Type B pancreatic cell (in vitro differentiated cells): ENCODE data around the gene CRIP1. TPM values are rescaled to one million over a fixed set of nuclear protein-coding genes. Genes with fewer than 3 reads are reported as not detected.

Experiments used
- DNase-seq: peaks from one replicate; pipeline ENCODE4 v3.0.0; 2021; ENCODE audit warnings: mixed read lengths; ENCODE audit not compliant: unreplicated experiment; ENCODE audit errors: extremely low spot score
- H3K27ac Mint-ChIP-seq: 2 replicates; pipeline ENCODE4 v1.8.0; 2021; ENCODE audit warnings: mild to moderate bottlenecking, mixed read lengths
- H3K27me3 Mint-ChIP-seq: 2 replicates; pipeline ENCODE4 v1.8.0; 2021; ENCODE audit warnings: mixed read lengths
- H3K36me3 Mint-ChIP-seq: 2 replicates; pipeline ENCODE4 v1.8.0; 2021; ENCODE audit warnings: mixed read lengths
- H3K4me1 Mint-ChIP-seq: one replicate; pipeline ENCODE4 v1.8.0; 2021; ENCODE audit warnings: mixed read lengths; ENCODE audit not compliant: unreplicated experiment
- H3K4me3 Mint-ChIP-seq: 2 replicates; pipeline ENCODE4 v1.8.0; 2021; ENCODE audit warnings: mild to moderate bottlenecking, mixed read lengths
- H3K9me3 Mint-ChIP-seq: 2 replicates; pipeline ENCODE4 v1.8.0; 2021; ENCODE audit warnings: mixed read lengths
- CTCF ChIP-seq: fragments of 200-600 bp; sonication (generic); conservative IDR thresholded peaks from 2 replicates; pipeline ENCODE4 v1.5.0; 2021; ENCODE audit warnings: antibody characterized with exemption, mild to moderate bottlenecking
- total RNA-seq: library from RNA; stranded (reverse); gene quantifications from 2 replicates; pipeline ENCODE4 v1.2.1, GENCODE V29; 2021; ENCODE audit warnings: low replicate concordance

Gene CRIP1
- total RNA-seq, 1 donor from 2014 or later = 15.4 TPM

DNA sequence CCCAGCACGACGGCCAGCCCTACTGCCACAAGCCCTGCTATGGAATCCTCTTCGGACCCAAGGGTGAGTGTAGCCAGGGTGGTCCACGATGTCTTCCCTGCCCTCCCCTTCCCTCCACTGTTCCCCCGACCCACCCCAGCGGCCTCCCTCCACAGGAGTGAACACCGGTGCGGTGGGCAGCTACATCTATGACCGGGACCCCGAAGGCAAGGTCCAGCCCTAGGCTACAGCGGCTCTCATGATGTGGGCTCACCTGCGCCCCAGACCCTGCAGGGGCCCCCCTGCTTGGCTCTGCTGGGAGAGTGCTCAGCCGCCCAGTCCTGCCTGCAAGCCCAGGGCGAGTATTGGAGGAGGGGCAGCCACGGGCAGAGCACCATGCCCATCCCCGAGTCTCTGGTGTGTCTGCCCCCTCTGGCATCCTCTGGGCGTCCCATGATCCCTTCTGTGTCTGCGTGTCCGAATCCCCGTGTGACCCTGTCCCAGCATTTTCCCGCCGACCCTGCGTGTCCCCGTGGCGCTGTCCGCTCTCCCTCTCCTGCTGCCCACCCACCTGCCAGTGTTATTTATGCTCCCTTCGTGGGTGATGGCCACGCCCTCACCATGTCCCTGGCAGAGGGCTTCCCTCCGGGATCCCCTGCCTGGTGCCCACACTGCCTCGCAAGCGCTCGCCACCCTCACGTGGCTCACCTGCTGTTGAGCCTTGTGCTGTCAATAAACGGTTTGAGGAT is 7.1 kb upstream of the CRIP1 start:
- H3K27ac Mint-ChIP-seq = peak overlapping the region; percentile 77
- H3K4me3 Mint-ChIP-seq = peak overlapping the region; percentile 55
- no peaks in the 10 kb centered on the region for H3K9me3 Mint-ChIP-seq
- H3K36me3 Mint-ChIP-seq = no peaks in the 10 kb centered on the region
- no peak for DNase-seq
- peaks cover 16% of the 10 kb centered on the region for H3K4me1 Mint-ChIP-seq
- H3K27me3 Mint-ChIP-seq = peaks cover 33% of the 10 kb centered on the region
- TF ChIP-seq CTCF = no peak

DNA sequence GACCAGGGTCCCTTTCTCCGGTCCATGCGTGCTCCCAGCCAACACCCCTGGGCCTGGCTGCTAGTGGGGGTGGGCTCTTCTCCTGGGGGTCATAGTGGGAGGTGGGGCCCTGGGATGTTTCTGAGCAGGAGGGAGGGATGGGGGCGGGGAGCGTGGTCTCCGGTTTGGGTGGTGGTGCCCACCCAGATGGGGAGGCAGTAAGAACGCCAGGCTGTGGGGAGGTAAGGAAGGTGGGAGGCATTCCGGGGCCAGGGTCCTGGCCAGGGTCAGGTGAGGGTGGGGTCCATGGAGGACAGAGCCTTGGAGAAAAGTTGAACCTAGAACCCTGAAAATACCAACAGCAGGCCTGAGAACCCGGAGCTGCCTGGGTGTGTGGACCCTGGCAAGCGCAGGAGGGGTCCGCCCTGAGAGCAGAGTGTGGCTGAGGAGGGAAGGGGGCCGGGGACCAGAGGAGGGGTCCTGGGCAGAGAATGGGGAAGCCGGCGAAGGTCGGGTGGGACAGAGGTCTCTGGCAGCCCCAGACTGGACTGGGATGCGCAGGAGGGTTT is 6.4 kb upstream of the CRIP1 start:
- Mint-ChIP-seq H3K27me3 (peaks cover 34% of the 10 kb centered on the region), H3K36me3 (no peaks in the 10 kb centered on the region), H3K27ac (peak overlapping the region; percentile 77), H3K4me3 (peak overlapping the region; percentile 67), H3K9me3 (no peaks in the 10 kb centered on the region), H3K4me1 (peaks cover 17% of the 10 kb centered on the region)
- DNase-seq = no peak
- no peak for TF ChIP-seq CTCF

- peak overlapping the region; percentile 95 for H3K27ac Mint-ChIP-seq
- H3K9me3 Mint-ChIP-seq = no peaks in the 10 kb centered on the region
- no peaks in the 10 kb centered on the region for H3K36me3 Mint-ChIP-seq
These were observed 5.6 kb upstream of the CRIP1 start for GRCh38 chr14:105480807-105481801.

GRCh38 chr14:105481886-105482457 is 4.7 kb upstream of the CRIP1 start:
- peak overlapping the region; percentile 78 for H3K4me3 Mint-ChIP-seq
- peak; percentile 88 for DNase-seq
- H3K36me3 Mint-ChIP-seq = no peaks in the 10 kb centered on the region
- no peaks in the 10 kb centered on the region for H3K9me3 Mint-ChIP-seq
- TF ChIP-seq CTCF = no peak
- peak overlapping the region; percentile 95 for H3K27ac Mint-ChIP-seq
- H3K27me3 Mint-ChIP-seq = peaks cover 42% of the 10 kb centered on the region
- H3K4me1 Mint-ChIP-seq = peaks cover 17% of the 10 kb centered on the region

More at GRCh38 chr14:105480807-105481801, 5.6 kb upstream of the CRIP1 start:
- peak; percentile 94 for DNase-seq
- H3K4me1 Mint-ChIP-seq = peaks cover 17% of the 10 kb centered on the region
- H3K4me3 Mint-ChIP-seq = peak overlapping the region; percentile 67
- TF ChIP-seq CTCF = peak; percentile 100
- peaks cover 42% of the 10 kb centered on the region for H3K27me3 Mint-ChIP-seq

GRCh38 chr14:105482486-105483110 is 4.1 kb upstream of the CRIP1 start:
- Mint-ChIP-seq H3K9me3 (no peaks in the 10 kb centered on the region), H3K36me3 (no peaks in the 10 kb centered on the region), H3K4me3 (peak overlapping the region; percentile 78), H3K4me1 (peaks cover 17% of the 10 kb centered on the region), H3K27me3 (peaks cover 37% of the 10 kb centered on the region), H3K27ac (peak overlapping the region; percentile 95)
- DNase-seq = no peak
- TF ChIP-seq CTCF = no peak
